ENCODE measurements around the gene GRK6. TPM values are rescaled to one million over a fixed set of nuclear protein-coding genes. Genes with fewer than 3 reads are reported as not detected.
A peak's percentile ranks its signal among the peaks of the same experiment; 100 is the strongest.

GRK6 gene
- total RNA-seq, 3 donors from 2014 or later = 38.4 to 48.1 (median 46.7) TPM

DNA sequence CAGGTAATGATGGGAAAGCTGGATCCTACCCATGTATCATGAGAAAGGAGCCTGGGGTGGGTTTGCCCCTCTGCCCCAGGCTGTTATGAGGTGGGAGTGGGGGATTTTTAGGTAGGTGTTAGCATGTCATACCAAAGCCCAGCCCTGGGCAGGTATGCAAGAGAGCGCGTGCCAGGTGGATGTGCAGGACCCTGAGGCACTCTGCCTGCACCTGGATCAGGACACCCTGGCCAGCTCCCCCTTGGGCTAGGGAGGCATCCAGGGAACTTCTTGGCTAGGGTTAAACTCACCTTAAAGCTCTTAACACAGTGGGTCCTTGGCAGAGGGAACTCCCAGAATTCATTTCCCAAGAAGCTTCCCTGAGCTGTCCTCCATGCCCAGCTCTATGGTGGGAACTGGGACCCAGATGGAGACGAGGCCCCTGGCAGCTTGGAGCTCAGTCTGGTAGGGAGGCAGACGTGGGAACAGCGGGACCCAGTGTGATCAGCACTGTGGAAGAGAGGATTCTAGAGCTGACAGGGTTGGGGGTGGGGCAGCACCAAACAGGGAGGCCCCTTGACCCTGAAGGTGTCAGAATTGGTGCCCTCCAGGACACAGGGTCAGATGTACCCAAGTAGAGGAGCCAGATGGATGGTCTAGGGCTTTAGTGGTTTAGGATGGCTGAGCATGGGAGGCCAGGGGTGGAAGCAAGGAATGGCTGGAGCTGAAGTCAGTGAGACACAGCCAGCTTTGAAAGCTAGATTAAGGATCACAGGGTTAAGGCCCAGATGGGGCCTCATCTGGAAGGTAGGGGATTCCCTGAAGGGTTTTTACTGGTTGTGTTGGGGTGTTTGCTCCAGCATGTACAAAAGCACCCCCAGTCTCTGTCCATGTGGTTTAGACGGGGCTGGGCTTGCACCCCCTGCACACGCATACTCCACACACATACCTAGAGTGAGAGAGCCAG, 17.9 kb downstream of the GRK6 start:
- no peaks in the 10 kb centered on the region for H3K9me3 ChIP-seq
- TF ChIP-seq, protein P1, sequence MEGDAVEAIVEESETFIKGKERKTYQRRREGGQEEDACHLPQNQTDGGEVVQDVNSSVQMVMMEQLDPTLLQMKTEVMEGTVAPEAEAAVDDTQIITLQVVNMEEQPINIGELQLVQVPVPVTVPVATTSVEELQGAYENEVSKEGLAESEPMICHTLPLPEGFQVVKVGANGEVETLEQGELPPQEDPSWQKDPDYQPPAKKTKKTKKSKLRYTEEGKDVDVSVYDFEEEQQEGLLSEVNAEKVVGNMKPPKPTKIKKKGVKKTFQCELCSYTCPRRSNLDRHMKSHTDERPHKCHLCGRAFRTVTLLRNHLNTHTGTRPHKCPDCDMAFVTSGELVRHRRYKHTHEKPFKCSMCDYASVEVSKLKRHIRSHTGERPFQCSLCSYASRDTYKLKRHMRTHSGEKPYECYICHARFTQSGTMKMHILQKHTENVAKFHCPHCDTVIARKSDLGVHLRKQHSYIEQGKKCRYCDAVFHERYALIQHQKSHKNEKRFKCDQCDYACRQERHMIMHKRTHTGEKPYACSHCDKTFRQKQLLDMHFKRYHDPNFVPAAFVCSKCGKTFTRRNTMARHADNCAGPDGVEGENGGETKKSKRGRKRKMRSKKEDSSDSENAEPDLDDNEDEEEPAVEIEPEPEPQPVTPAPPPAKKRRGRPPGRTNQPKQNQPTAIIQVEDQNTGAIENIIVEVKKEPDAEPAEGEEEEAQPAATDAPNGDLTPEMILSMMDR (IDR thresholded peaks at IDR 0.05) = no peak
- DNase-seq (peak in 1 of 3 donors; percentile 49), ATAC-seq (no peak)
- intact Hi-C loops (cut with DNase I, micrococcal nuclease) = no loop called here
- peaks cover 21% of the 10 kb centered on the region for H3K4me1 ChIP-seq (ENCODE audit: low read depth)
- no peak overlapping the region for H3K4me3 ChIP-seq
- no peaks in the 10 kb centered on the region for H3K36me3 ChIP-seq (ENCODE audit: low read depth)

DNA sequence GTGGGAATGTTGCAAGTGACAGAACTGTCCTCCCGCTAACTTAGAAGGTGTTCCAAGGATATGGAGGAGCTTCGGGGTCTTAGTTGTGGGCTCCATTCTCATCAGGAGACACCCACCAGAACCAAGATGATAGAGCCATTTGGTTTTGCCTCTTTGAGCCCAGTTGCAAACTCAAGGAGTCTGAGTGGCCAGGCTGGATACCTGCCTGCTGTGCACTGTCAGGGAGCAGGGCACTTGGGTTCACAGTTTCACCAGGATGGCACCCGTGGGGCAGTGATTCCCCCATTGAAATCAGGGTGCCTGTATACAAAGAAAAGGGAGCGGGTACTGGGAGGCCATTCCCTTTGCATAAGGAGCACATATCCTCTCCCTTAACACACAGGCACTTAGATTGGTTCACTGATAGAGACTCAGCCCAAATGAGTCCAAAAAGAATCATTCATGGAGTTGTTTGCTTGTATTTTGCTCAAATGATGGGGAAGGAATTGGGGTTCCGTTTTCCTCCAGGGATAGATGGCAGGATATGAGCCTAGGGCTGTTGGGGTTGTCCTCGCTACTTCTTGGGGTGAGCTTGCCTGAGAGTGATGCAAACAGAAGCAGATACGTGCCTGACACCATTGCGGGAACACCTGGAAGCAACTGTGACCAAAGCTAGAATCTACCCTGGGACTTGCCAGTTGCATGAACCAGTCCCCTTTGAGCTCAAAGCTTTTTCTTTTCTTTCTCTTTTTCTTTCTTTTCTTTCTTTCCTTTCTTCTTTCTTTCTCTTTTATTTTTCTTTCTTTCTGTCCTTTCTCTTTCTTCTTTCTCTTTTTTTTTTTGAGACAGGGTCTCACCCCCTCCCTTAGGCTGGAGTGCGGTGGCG, 18.8 kb downstream of the GRK6 start:
- intact Hi-C loops (cut with DNase I, micrococcal nuclease) = no loop called here
- ATAC-seq (no peak), DNase-seq (no peak)
- no peaks in the 10 kb centered on the region for H3K36me3 ChIP-seq (ENCODE audit: low read depth)
- no peak overlapping the region for H3K4me3 ChIP-seq
- TF ChIP-seq, protein P1 (IDR thresholded peaks at IDR 0.05) = no peak
- no peaks in the 10 kb centered on the region for H3K9me3 ChIP-seq
- peaks cover 21% of the 10 kb centered on the region for H3K4me1 ChIP-seq (ENCODE audit: low read depth)

DNA sequence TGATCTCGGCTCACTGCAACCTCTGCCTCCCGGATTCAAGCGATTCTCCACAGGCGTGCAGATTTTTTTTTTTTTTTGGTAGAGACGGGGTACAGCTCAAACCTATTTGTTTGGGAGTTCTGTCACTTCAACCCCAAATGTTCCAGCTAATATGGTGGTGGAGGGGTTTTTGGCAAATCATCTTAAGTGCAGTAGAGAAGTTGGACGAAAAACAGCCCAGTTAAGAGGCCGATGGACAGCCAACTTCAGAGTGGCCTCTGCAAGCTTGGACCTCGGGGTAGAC, 19.4 kb downstream of the GRK6 start:
- TF ChIP-seq, protein P1 (IDR thresholded peaks at IDR 0.05) = no peak
- intact Hi-C loops (cut with DNase I, micrococcal nuclease) = no loop called here
- no peaks in the 10 kb centered on the region for H3K9me3 ChIP-seq
- H3K36me3 ChIP-seq (ENCODE audit: low read depth) = no peaks in the 10 kb centered on the region
- DNase-seq (no peak), ATAC-seq (no peak)
- H3K4me3 ChIP-seq = no peak overlapping the region
- H3K4me1 ChIP-seq (ENCODE audit: low read depth) = peaks cover 21% of the 10 kb centered on the region

DNA sequence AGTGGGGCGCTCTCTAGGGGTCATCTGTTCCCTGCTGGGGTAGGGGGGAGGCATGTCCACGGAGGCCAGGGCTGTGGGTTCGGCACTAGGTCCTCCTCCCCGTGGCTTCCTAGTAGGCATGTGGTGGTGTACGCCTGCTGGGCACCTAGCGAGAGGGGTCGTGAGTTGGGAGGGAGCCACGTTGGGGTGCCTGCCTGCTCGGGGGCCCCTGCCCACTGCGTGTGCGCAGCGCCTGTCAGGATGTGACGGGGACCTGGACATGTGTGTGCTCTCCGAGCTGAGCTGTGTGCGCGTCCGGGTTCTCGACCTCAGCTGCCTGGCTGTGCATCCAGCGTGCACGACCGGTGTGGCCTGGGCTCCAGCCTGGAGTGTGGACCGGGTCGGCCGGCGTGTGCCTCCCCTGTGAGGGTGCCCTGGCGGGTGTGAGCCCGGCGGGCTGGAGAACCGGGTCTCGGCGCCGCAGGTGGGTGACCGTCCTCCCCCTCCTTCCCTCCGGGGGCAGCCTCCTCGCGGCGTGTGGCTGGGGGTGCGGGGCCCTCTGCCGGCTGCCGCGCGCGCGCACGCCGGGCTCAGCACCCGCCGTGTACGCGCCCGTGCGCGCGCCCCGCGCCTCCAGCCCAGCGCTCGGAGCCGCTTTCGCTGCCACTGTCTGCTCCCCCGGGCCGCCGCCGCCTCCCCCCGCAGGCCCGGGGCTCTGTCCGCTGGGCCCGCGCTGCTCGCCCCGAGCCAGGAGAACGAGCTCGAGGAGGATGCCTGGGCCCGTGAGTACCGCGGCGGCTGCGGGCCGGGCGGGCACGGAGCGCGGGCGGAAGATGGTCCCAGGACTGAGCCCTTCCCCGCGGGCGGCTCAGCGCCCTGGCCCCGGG, 20.0 kb downstream of the GRK6 start, which contains the start of gene PRR7:
TSS of gene PRR7 (plus strand) at position 615 of the 866 bp plus-strand sequence. CDS start 8,254 bp downstream, outside the sequence.
- TF ChIP-seq, protein P1 (IDR thresholded peaks at IDR 0.05) = no peak
- ATAC-seq (peak; percentile 82), DNase-seq (peak; percentile 75 to 85 (median 75))
- H3K4me3 ChIP-seq = no peak within 1 kb of the TSS
- H3K36me3 ChIP-seq (ENCODE audit: low read depth) = no peaks in the 10 kb centered on the region
- peaks cover 21% of the 10 kb centered on the region for H3K4me1 ChIP-seq (ENCODE audit: low read depth)
- intact Hi-C loops (cut with DNase I, micrococcal nuclease) = no loop called here
- H3K9me3 ChIP-seq = no peaks in the 10 kb centered on the region

DNA sequence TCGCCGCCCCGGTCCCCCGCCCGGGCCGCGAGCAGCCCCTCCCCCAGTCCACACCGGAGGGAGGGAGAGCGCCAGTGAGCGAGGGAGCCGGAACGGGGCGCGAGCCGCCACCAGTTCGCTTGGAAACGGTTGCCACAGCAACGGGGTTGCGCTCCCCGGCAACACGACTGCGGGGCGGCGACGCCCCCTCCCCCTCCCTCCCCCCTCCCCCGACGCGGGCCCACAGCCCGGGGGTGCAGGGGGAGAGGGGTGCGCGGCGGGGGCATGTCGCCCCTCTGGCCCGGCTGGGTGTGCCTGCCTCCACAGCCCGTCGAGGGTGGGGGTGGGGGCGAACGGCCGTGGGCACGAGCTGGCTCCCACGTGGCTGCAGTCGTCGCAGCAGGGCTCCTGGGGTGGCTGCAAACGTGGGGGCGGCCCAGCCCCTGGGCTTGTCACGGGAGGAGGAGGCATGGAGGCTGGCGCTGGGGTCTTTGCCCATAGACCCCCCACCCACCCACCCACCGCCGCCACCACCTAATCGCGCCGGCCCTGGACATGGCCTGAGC, 20.7 kb downstream of the GRK6 start:
- no peaks in the 10 kb centered on the region for H3K36me3 ChIP-seq (ENCODE audit: low read depth)
- DNase-seq = peak; percentile 60 to 81 (median 66)

More for the DNA sequence above, 20.7 kb downstream of the GRK6 start:
- TF ChIP-seq, protein P1 (IDR thresholded peaks at IDR 0.05) = no peak
- intact Hi-C loops (cut with DNase I, micrococcal nuclease) = no loop called here
- Histone ChIP-seq H3K4me3 (no peak overlapping the region), H3K9me3 (no peaks in the 10 kb centered on the region), H3K4me1 (ENCODE audit: low read depth) (peaks cover 21% of the 10 kb centered on the region)
- peak; percentile 38 for ATAC-seq

All from mucosa of descending colon (tissue), 3 donors.